Fibroblast of the conjunctiva (primary cell): ENCODE measurements around the gene FAM234A.
"Not testable (repeated sequence)": the region's sequence is repeated elsewhere in the genome, so short reads cannot be mapped to it uniquely, and the experiment has no call there.

Experiments used
- DNase-seq: peaks from one replicate; pipeline ENCODE4 v3.0.0-alpha.2; 2010; ENCODE audit warnings: low read depth

Gene FAM234A

GRCh38 chr16:265002-265529 is 30.4 kb downstream of the FAM234A start:
- DNase-seq = no peak

DNA sequence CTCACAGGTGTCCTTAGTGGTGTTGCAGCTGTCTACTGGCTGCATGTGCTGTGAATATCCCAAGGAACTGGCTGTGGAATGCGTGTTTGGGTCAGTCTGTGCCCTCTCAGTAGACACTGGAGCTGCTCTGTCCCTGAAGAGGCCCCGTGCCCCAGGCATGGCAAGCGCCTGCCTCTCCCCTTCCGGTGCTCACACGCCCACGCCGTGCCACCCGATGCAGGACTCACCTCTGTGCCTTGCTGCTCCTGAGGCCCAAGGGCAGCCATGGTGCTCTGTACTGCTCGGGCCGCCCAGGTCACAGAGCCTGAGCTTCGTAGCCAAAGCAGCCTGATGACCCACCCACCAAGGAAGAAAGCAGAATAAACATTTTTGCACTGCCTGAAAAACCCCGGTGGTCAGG is 31.1 kb downstream of the FAM234A start:
- no peak for DNase-seq

- no peak for DNase-seq
These were observed 31.9 kb downstream of the FAM234A start for GRCh38 chr16:266258-267164.

GRCh38 chr16:267562-267961 is 32.9 kb downstream of the FAM234A start:
- DNase-seq = not testable (repeated sequence)

DNA sequence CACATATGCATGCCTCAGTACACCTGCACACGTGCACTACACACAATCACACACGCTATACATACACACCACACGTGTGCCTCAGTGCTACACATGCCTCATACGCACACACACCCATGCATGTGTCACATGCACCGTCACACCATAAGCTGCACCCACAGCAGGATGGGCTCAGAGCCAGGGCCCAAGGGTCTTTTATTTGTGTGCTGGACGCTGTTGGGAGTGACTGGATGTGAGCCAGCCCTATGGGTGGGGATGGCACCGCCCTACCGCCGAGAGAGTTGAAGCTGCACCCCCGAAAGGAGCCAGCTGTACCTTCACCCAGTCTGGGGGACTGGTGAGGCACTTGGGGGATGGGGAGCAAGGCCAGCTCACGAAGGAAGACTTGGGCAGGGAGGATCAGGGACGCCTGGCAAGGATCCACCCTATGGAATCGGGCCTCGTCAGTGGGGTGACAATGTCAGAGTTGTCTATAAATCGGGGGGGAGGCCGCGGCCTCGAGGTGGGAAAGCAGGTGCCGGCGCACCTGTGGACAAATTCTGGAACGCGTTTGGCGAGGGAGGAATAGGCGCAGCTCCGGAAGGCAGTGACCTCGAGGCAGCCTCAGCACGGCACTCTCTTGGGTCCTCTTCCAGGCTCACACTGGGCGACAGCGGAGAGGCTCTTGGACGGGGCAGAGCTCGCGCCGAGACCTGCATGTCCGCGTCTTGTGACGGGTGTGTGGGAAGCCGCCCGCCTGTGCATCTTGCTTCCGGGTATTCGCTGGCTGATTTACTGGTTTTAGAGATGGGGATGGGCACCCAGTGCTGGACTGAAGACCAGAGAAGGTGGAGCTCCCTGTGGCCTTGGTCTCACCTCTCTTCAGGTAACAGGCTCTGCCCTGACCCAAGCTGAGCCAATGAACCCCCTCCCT is 33.8 kb downstream of the FAM234A start:
- no peak for DNase-seq

- no peak for DNase-seq
These were observed 34.6 kb downstream of the FAM234A start for GRCh38 chr16:269061-269796.

DNA sequence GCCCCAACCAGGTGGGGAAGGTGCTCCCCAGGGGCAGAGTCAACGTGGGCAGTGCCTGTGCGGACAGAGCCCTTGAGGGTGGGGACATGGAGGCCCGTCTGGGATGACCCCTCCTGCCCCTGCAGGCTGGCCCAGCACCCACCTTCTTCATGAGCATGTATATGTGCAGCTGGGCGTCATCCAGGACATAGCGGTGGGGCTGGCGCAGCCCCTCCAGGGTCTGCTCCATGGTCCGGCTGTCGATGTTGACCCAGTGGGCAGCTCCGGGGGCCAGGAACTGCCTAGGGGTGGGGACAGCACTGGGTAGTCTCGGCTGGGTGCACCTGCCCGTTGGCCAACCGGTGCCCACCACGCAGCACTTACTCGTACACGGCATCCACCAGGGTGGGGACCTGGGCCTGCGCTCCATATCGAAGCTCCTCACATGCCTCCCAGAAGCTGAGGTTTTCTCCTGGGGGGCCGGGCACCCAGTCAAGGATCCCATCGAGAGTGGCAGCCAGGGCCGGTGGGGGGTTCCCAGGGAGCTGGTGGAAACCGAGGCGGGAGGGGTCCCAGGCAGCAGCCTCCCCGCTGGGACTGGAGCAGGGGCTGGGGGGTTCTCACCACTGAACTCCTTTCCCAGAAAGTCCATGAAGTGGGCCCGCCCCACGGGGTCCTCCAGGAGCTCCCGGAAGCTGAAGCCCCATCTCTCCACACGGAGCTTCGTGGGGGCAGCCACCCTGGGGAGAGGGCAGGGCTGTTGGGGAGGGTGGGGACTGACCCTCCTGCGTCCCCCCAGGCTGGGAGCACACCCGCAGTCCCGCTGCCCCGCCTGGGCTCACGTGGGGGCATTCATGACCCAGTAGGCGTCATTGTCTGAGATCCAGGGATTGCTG is 36.0 kb downstream of the FAM234A start:
- DNase-seq = no peak

DNA sequence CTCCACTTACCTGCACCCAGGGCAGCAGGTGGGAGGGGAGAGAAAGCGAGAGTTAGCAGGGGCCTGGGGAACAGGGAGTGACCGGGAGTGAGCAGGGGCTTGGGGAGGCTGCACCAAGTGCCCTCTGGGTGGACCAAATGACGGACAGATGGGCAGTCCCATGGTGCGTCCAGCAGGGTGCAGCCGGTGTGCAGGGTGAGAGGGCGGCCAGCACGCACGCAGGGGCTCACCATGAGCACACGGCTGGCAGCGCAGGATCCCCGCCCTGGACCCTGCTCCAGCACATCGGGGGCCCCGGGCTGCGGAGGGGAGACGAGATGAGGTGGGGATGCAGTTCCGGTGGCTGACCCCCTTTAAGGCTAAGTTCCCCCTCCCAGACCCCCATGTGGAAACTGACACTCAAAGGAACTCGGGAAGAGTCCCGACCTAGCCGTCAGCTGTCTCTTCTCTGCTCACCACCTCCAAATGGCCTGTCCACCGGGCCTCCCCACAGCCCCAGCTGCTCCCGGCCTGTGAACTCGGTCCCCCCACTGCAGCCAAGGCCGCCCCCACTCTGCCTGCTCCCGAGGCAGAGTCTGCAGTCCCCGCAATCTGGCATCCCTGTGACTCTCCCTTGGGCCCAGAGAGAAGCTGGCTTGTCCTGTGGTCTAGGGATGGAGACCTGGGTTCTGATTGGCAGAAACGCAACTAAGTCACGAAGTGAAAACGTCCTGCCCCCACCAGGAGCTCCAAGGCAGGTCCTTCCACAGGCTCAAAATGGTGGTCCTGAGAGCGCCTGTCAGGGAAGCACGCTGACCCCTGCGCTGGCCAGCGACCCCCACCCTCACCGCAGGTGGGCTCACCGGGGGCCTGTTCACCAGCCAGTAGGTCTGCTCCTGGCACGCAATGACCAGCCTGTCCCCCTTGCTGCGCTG is 38.3 kb downstream of the FAM234A start:
- DNase-seq = no peak

- no peak for DNase-seq
These were observed 39.2 kb downstream of the FAM234A start for GRCh38 chr16:273547-274421.

GRCh38 chr16:275041-275641 is 40.5 kb downstream of the FAM234A start:
- no peak for DNase-seq

- DNase-seq = no peak
These were observed 41.2 kb downstream of the FAM234A start, which contains the start of gene RGS11 for GRCh38 chr16:275786-276232. TSS of gene RGS11 (minus strand) at chr16:275944. CDS start at chr16:275911, 33 bp downstream.

- DNase-seq = no peak
These were observed 41.9 kb downstream of the FAM234A start for GRCh38 chr16:276426-277077.

GRCh38 chr16:278863-279366 is 44.3 kb downstream of the FAM234A start:
- DNase-seq = no peak

DNA sequence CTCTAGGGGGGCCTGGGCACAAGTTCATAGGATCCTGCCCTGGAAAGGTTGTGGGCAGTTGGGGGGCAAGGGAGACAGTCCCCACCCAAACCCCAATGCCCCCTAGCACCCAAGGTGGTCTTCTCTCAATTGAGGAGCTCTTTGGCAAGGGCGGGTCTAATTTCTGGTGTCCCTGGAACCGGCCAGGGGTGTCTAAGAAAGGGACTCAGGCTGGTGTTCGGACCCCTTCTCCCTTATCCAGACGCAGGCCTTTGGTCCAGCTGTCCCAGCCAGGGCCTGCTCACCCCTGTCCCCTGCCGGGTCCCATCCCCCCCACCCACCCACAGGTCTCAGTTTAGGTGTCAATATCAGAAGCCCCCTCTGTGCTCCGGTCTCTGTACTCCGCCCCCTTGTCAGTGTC is 44.9 kb downstream of the FAM234A start:
- no peak for DNase-seq

DNA sequence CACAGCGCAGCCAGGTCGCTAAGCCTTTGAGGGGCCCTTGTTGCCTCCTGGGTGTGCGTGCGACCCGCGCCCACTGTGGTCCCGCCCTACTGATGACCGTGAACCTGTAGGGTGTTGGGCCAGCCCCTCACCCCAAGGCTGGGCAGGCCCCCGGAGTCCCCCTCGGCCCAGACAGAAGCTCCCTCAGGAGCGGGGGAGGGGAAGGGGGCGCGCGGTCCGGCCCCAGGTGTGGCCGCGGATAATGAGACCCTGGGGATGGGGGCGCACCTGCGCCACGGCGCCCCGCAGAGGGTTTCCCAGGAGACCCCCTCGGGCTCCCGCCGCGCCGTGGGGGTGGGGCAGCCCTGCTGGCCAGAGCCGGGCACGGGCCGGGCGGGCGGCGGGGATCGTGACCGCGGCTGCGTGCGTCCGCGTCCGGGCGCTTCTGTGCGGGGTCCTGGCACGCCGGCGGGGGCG is 45.4 kb downstream of the FAM234A start:
- DNase-seq = no peak

GRCh38 chr16:280552-280951 is 45.9 kb downstream of the FAM234A start, which contains the start of gene ARHGDIG:
TSS of gene ARHGDIG (plus strand) at chr16:280591. CDS start at chr16:280681, 90 bp downstream.
- no peak for DNase-seq

DNA sequence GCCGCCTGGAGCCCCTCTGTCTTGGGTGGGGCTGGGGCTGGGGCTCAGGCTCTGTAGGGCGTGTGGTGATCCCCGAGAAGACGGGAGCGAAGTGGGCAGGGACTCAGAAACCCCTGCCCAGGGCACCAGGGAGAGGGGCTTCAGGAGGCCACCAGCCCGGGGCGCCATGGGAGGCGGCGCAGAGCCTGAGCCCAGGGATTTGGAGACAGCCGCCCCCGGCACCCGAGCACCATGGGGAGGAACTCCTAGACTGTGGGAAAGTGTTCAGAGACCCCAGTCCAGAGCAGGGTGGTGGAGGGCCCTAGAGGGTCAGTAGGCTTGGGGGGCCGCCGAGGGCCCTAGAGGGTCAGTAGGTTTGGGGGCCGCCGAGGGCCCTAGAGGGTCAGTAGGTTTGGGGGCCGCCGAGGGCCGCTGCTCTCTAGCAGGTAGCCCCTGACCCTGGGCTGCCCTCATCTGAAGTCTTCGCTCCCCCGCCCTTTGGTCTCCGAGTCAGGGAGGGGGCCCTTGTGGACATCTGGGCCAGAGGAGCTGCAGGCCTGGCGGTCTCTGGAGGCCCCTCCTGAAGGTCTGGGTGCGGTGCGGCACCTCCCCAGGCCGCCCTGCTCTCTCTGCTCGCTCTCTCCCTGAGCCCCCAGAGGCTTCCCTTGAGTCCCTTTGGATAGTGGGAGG is 46.5 kb downstream of the FAM234A start:
- DNase-seq = no peak
